Measurements from ENCODE around the gene SLC25A53. TPM values are rescaled to one million over a fixed set of nuclear protein-coding genes. Genes with fewer than 3 reads are reported as not detected.

The SLC25A53 gene
- total and polyA plus RNA-seq, 2 of the 13 experiments (the other 11 are each of a cell fraction or from before 2014, with no cell fraction given): 3.4 to 4.5 TPM

DNA sequence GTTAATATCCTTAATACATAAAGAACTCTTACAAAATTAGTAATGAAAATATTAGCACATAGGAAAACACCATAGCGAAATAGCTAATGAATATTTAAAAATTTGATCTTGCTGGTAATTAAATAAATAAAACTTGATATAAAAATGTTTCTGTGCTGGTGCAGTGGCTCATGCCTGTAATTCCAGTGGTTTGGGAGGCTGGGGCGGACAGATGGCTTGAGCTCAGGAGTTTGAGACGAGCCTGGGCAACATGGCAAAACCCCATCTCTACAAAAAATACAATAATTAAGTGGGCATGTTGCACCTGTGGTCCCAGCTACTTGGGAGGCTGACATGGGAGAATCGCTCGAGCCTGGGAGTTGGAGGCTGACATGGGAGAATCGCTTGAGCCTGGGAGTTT, 17.0 kb upstream of the SLC25A53 start (continued):
- TF ChIP-seq, protein P1, sequence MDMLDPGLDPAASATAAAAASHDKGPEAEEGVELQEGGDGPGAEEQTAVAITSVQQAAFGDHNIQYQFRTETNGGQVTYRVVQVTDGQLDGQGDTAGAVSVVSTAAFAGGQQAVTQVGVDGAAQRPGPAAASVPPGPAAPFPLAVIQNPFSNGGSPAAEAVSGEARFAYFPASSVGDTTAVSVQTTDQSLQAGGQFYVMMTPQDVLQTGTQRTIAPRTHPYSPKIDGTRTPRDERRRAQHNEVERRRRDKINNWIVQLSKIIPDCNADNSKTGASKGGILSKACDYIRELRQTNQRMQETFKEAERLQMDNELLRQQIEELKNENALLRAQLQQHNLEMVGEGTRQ (IDR thresholded peaks at IDR 0.05; ENCODE audit: low read depth, low read length): no peak
- TF ChIP-seq, protein P1 (CRISPR knock-in tag; IDR thresholded peaks at IDR 0.05; ENCODE audit: borderline replicate concordance): no peak
- TF ChIP-seq YEATS2 (CRISPR knock-in tag; IDR thresholded peaks at IDR 0.05; ENCODE audit: borderline replicate concordance) (no peak), ZNF451 (CRISPR knock-in tag; IDR thresholded peaks at IDR 0.05) (no peak), TERF1 (CRISPR knock-in tag; IDR thresholded peaks at IDR 0.05) (no peak), MEF2D (CRISPR knock-in tag; IDR thresholded peaks at IDR 0.05) (no peak), NFIC (IDR thresholded peaks at IDR 0.05; ENCODE audit: low read length) (no peak)

DNA sequence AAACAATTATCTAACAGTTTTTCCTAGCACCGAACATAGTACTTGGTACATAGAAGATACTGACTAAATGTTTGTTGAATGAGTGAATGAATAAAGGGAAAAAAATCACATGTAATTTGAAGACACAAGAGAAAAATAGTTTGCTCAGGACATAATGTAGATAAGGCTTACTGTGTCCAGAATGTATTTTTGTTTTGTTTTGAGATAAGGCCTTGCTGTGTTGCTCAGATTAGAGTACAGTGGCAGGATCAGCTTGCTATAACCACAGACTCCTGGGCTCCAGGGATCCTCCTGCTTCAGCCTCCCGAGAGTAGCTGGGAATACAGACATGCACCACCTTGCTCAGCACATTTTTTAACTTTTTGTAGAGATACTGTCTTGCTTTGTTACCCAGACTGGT, 16.0 kb upstream of the SLC25A53 start:
- no TSS peak for BruUV-seq (replicated peaks)
- ATAC-seq (no peak), DNase-seq (ENCODE audit: low spot score) (no peak), FAIRE-seq (no peak)
- ChIA-PET CTCF (ENCODE audit: low intra/inter-chr PET ratio, low total read pairs) (no interaction called here), POLR2A (no interaction called here)
- Histone ChIP-seq H3K36me3 (replicated peaks in 1 of 2; ENCODE audit: control insufficient read depth in 1 of 2, insufficient read depth in 2 of 2, low read length in 2 of 2) (0 out of 5 replicates have a peak, but pooled peaks cover 0 to 2% of the 10 kb centered on the region in 2 experiments), H3K79me2 (ENCODE audit: insufficient read depth, low read length) (peaks cover 25% of the 10 kb centered on the region), H3K9me3 (ENCODE audit: low read length) (no peaks in the 10 kb centered on the region), H3K4me2 (ENCODE audit: low read depth, low read length) (no peak overlapping the region), H3K27me3 (ENCODE audit: control insufficient read depth in 1 of 2, insufficient read depth in 2 of 2, low read length in 2 of 2) (no peaks in the 10 kb centered on the region), H2AFZ (ENCODE audit: low read length) (no peak overlapping the region), H3K9ac (ENCODE audit: insufficient read depth, low read depth, low read length) (no peak overlapping the region), H3K4me1 (ENCODE audit: insufficient read depth, low read length) (peaks cover 26% of the 10 kb centered on the region), H3K27ac (ENCODE audit: extremely low read length, insufficient read depth, low read length) (no peak overlapping the region), H4K20me1 (ENCODE audit: insufficient read depth, low read length) (no peaks in the 10 kb centered on the region), H3K4me3 (replicated peaks in 1 of 3; ENCODE audit: insufficient read depth in 1 of 3, low read depth in 2 of 3, low read length in 3 of 3) (no peak overlapping the region)
- in situ Hi-C loops (cut with HindIII; ENCODE audit: extremely low pct_ligation_motif_present, low pct_unique_long_range_greater_than_20kb) (loop anchor here (25.0 kb wide), 1 partner anchor 485 kb away; the partner anchor contains the start of gene MORF4L2), intact Hi-C loops (cut with micrococcal nuclease; ENCODE audit: unreplicated experiment) (no loop called here)
- 98% methylated on average over 2 of the region's 2 CpGs for WGBS (ENCODE audit: low lambda C conversion rate)
- TF ChIP-seq, protein P2, sequence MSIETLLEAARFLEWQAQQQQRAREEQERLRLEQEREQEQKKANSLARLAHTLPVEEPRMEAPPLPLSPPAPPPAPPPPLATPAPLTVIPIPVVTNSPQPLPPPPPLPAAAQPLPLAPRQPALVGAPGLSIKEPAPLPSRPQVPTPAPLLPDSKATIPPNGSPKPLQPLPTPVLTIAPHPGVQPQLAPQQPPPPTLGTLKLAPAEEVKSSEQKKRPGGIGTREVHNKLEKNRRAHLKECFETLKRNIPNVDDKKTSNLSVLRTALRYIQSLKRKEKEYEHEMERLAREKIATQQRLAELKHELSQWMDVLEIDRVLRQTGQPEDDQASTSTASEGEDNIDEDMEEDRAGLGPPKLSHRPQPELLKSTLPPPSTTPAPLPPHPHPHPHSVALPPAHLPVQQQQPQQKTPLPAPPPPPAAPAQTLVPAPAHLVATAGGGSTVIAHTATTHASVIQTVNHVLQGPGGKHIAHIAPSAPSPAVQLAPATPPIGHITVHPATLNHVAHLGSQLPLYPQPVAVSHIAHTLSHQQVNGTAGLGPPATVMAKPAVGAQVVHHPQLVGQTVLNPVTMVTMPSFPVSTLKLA (IDR thresholded peaks at IDR 0.05): no peak
- no peak for TF ChIP-seq NFE2L1 (CRISPR knock-in tag; IDR thresholded peaks at IDR 0.05; ENCODE audit: borderline replicate concordance)
- TF ChIP-seq, protein P3, sequence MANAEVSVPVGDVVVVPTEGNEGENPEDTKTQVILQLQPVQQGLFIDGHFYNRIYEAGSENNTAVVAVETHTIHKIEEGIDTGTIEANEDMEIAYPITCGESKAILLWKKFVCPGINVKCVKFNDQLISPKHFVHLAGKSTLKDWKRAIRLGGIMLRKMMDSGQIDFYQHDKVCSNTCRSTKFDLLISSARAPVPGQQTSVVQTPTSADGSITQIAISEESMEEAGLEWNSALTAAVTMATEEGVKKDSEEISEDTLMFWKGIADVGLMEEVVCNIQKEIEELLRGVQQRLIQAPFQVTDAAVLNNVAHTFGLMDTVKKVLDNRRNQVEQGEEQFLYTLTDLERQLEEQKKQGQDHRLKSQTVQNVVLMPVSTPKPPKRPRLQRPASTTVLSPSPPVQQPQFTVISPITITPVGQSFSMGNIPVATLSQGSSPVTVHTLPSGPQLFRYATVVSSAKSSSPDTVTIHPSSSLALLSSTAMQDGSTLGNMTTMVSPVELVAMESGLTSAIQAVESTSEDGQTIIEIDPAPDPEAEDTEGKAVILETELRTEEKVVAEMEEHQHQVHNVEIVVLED (CRISPR knock-in tag; IDR thresholded peaks at IDR 0.05; ENCODE audit: borderline replicate concordance): no peak
- TF ChIP-seq CCDC6 (CRISPR knock-in tag; IDR thresholded peaks at IDR 0.05): no peak
- TF ChIP-seq ZNF556 (CRISPR knock-in tag; IDR thresholded peaks at IDR 0.05; ENCODE audit: borderline replicate concordance): no peak
- no peak for TF ChIP-seq SP5 (CRISPR knock-in tag; IDR thresholded peaks at IDR 0.05; ENCODE audit: borderline replicate concordance, low read depth)
